H9 (cell line): Measurements from ENCODE around the gene TEKT3. TPM values are rescaled to one million over a fixed set of nuclear protein-coding genes. Genes with fewer than 3 reads are reported as not detected.

Experiments
- DNase-seq: peaks from one replicate; pipeline ENCODE4 v3.0.0-alpha.2; 2017
- H2AFZ ChIP-seq: one replicate; pipeline ENCODE4 v1.6.1; 2013; ENCODE audit warnings: mild to moderate bottlenecking, low read length, control low read depth, moderate library complexity
- H2AK5ac ChIP-seq: 2 replicates; pipeline ENCODE4 v1.6.1; 2013; ENCODE audit warnings: low read length, control low read depth, mixed read lengths; ENCODE audit not compliant: insufficient read length
- H2BK120ac ChIP-seq: one replicate; pipeline ENCODE4 v1.6.1; 2013; ENCODE audit warnings: low read depth, mild to moderate bottlenecking, low read length, control low read depth, inconsistent platforms; ENCODE audit not compliant: poor library complexity, severe bottlenecking
- H2BK12ac ChIP-seq: 2 replicates; pipeline ENCODE4 v1.6.1; 2013; ENCODE audit warnings: low read length, control low read depth, mixed read lengths, low read depth; ENCODE audit not compliant: insufficient read length
- H2BK15ac ChIP-seq: 2 replicates; pipeline ENCODE4 v1.6.1; 2013; ENCODE audit warnings: low read depth, low read length, control low read depth
- H2BK20ac ChIP-seq: one replicate; pipeline ENCODE4 v1.6.1; 2013; ENCODE audit warnings: low read depth, mild to moderate bottlenecking, low read length, control low read depth, inconsistent platforms; ENCODE audit not compliant: poor library complexity, severe bottlenecking
- H2BK5ac ChIP-seq: 2 replicates; pipeline ENCODE4 v1.6.1; 2013; ENCODE audit warnings: low read length, control low read depth, mixed read lengths; ENCODE audit not compliant: insufficient read length
- H3K14ac ChIP-seq: 2 replicates; pipeline ENCODE4 v1.6.1; 2013; ENCODE audit warnings: low read length, control low read depth; ENCODE audit not compliant: insufficient read depth
- H3K18ac ChIP-seq: 2 replicates; pipeline ENCODE4 v1.6.1; 2013; ENCODE audit warnings: low read depth, mild to moderate bottlenecking, mixed read lengths, low read length, control low read depth; ENCODE audit not compliant: insufficient read length
- H3K23ac ChIP-seq: 2 replicates; pipeline ENCODE4 v1.6.1; 2013; ENCODE audit warnings: low read length, control low read depth, mixed read lengths, low read depth; ENCODE audit not compliant: insufficient read length
- H3K23me2 ChIP-seq: 2 replicates; pipeline ENCODE4 v1.6.1; 2013; ENCODE audit warnings: low read depth, mild to moderate bottlenecking, mixed read lengths, low read length, control low read depth; ENCODE audit not compliant: insufficient read length, poor library complexity, severe bottlenecking
- H3K27ac ChIP-seq: 2 replicates; pipeline ENCODE4 v1.5.1; 2013; ENCODE audit warnings: low read length, control low read depth, mixed read lengths, low read depth; ENCODE audit not compliant: insufficient read length
- H3K27me3 ChIP-seq: 2 replicates; pipeline ENCODE4 v1.6.1; 2013; ENCODE audit warnings: low read length, control low read depth, inconsistent platforms; ENCODE audit not compliant: insufficient read depth
- H3K4ac ChIP-seq: 2 replicates; pipeline ENCODE4 v1.6.1; 2013; ENCODE audit warnings: low read depth, mild to moderate bottlenecking, control low read depth, inconsistent platforms, low read length, moderate library complexity
- H3K4me1 ChIP-seq: 2 replicates; pipeline ENCODE4 v1.6.1; 2013; ENCODE audit warnings: low read length, control low read depth, inconsistent platforms; ENCODE audit not compliant: insufficient read depth
- H3K4me2 ChIP-seq: 2 replicates; pipeline ENCODE4 v1.6.1; 2013; ENCODE audit warnings: low read length, control low read depth, mixed read lengths; ENCODE audit not compliant: insufficient read length, insufficient read depth
- H3K56ac ChIP-seq: 2 replicates; pipeline ENCODE4 v1.6.1; 2013; ENCODE audit warnings: low read depth, mild to moderate bottlenecking, mixed read lengths, low read length, control low read depth; ENCODE audit not compliant: insufficient read length
- H3K79me1 ChIP-seq: 2 replicates; pipeline ENCODE4 v1.6.1; 2013; ENCODE audit warnings: low read depth, mild to moderate bottlenecking, moderate library complexity, low read length, control low read depth, inconsistent platforms; ENCODE audit not compliant: insufficient read depth, poor library complexity, severe bottlenecking
- H3K79me2 ChIP-seq: 2 replicates; pipeline ENCODE4 v1.6.1; 2013; ENCODE audit warnings: low read length, control low read depth, inconsistent platforms; ENCODE audit not compliant: insufficient read depth
- H3K9ac ChIP-seq: 2 replicates; pipeline ENCODE4 v1.6.1; 2013; ENCODE audit warnings: low read length, control low read depth, mixed read lengths; ENCODE audit not compliant: insufficient read length; ENCODE audit errors: extremely low read depth
- H3K9me3 ChIP-seq: one replicate; pipeline ENCODE4 v1.6.1; 2013; ENCODE audit warnings: low read depth, low read length, inconsistent platforms; ENCODE audit not compliant: control insufficient read depth
- H3T11ph ChIP-seq: one replicate; pipeline ENCODE4 v1.6.1; 2013; ENCODE audit warnings: mild to moderate bottlenecking, low read length, control low read depth, inconsistent platforms
- H4K20me1 ChIP-seq: one replicate; pipeline ENCODE4 v1.6.1; 2013; ENCODE audit not compliant: control insufficient read depth, insufficient read length, insufficient read depth
- H4K5ac ChIP-seq: 2 replicates; pipeline ENCODE4 v1.6.1; 2013; ENCODE audit warnings: low read depth, mild to moderate bottlenecking, mixed read lengths, low read length, control low read depth; ENCODE audit not compliant: insufficient read length
- H4K8ac ChIP-seq: replicated peaks from 2 replicates; pipeline ENCODE4 v1.6.1; 2013; ENCODE audit warnings: low read length, control low read depth, mixed read lengths, low read depth; ENCODE audit not compliant: insufficient read length
- H4K91ac ChIP-seq: 2 replicates; pipeline ENCODE4 v1.6.1; 2013; ENCODE audit warnings: low read depth, mild to moderate bottlenecking, moderate library complexity, mixed read lengths, low read length, control low read depth; ENCODE audit not compliant: insufficient read length
- H3K27ac Mint-ChIP-seq, 3 experiments: 2 replicates in 2 of 3; 3 replicates in 1 of 3; pipeline ENCODE4 v1.8.0; 2020 to 2021; ENCODE audit warnings: mixed read lengths in 3 of 3, mild to moderate bottlenecking in 1 of 3, moderate library complexity in 1 of 3
- H3K27me3 Mint-ChIP-seq: 2 replicates; pipeline ENCODE4 v1.8.0; 2021; ENCODE audit warnings: low read depth, mild to moderate bottlenecking, moderate library complexity, mixed read lengths
- H3K36me3 Mint-ChIP-seq, 3 experiments: 2 replicates in 2 of 3; 3 replicates in 1 of 3; pipeline ENCODE4 v1.8.0; 2020 to 2021; ENCODE audit warnings: low read depth in 3 of 3, mixed read lengths in 3 of 3; ENCODE audit not compliant: insufficient read depth in 1 of 3
- H3K4me1 Mint-ChIP-seq, 2 experiments: 2 replicates each; pipeline ENCODE4 v1.8.0; 2020; ENCODE audit warnings: mixed read lengths in 2 of 2
- H3K4me3 Mint-ChIP-seq, 2 experiments: 2 replicates in 1 of 2; 3 replicates in 1 of 2; pipeline ENCODE4 v1.8.0; 2020 to 2021; ENCODE audit warnings: mild to moderate bottlenecking in 2 of 2, mixed read lengths in 2 of 2, moderate library complexity in 1 of 2
- H3K9me3 Mint-ChIP-seq, 2 experiments: 2 replicates in 1 of 2; 3 replicates in 1 of 2; pipeline ENCODE4 v1.8.0; 2020; ENCODE audit warnings: mild to moderate bottlenecking in 2 of 2, mixed read lengths in 2 of 2, moderate library complexity in 1 of 2
- CTCF ChIP-seq: fragments of 200-600 bp; sonication (generic); conservative IDR thresholded peaks from 3 replicates; pipeline ENCODE4 v1.8.0; 2021; ENCODE audit warnings: antibody characterized with exemption, mild to moderate bottlenecking
- WGBS: extraction: QIAGEN DNeasy Blood & Tissue Kit; methylation state at CpG from one replicate; pipeline ENCODE4 v1.1.7; 2013; ENCODE audit warnings: missing lambda C conversion rate, low lambda C conversion rate, mixed read lengths; ENCODE audit not compliant: insufficient read length; ENCODE audit errors: extremely low coverage; 5-methylcytosine and 5-hydroxymethylcytosine counted together
- total RNA-seq: library from RNA; stranded (reverse); gene quantifications from 2 replicates; pipeline ENCODE4 v1.2.1, GENCODE V29; 2021

Gene TEKT3
- total RNA-seq, 1 experiment from 2014 or later, result 0.42 TPM

GRCh38 chr17:15284537-15284936, 56.9 kb downstream of the TEKT3 start:
- no peak overlapping the region for H2AK5ac ChIP-seq
- H3K4me1 ChIP-seq, result no peaks in the 10 kb centered on the region
- H3K79me2 ChIP-seq, result no peaks in the 10 kb centered on the region
- no peak for TF ChIP-seq CTCF
- no peak overlapping the region for H2BK15ac ChIP-seq
- H3K9ac ChIP-seq, result no peak overlapping the region
- H2BK12ac ChIP-seq, result no peak overlapping the region
- H3K27me3 Mint-ChIP-seq, result peaks cover 13% of the 10 kb centered on the region
- no peaks in the 10 kb centered on the region for H3K4me1 Mint-ChIP-seq
- H3K14ac ChIP-seq, result no peak overlapping the region
- no peaks in the 10 kb centered on the region for H3K9me3 Mint-ChIP-seq
- no peaks in the 10 kb centered on the region for H3K9me3 ChIP-seq
- no peaks in the 10 kb centered on the region for H3K79me1 ChIP-seq
- H3K18ac ChIP-seq, result no peak overlapping the region
- H3K4me2 ChIP-seq, result no peak overlapping the region
- no peak overlapping the region for H3T11ph ChIP-seq
- H3K36me3 Mint-ChIP-seq, result no peaks in the 10 kb centered on the region
- no CpG with 5 or more reads among the region's 2 CpGs for WGBS
- no peak overlapping the region for H3K56ac ChIP-seq
- no peak overlapping the region for H3K23ac ChIP-seq
- H2AFZ ChIP-seq, result no peak overlapping the region
- H4K8ac ChIP-seq, result no peak overlapping the region
- no peak overlapping the region for H4K91ac ChIP-seq
- no peak overlapping the region for H2BK120ac ChIP-seq
- H3K23me2 ChIP-seq, result no peaks in the 10 kb centered on the region
- H3K27ac Mint-ChIP-seq, result no peak overlapping the region
- no peaks in the 10 kb centered on the region for H4K20me1 ChIP-seq
- H2BK5ac ChIP-seq, result no peak overlapping the region
- no peaks in the 10 kb centered on the region for H3K27me3 ChIP-seq
- no peak overlapping the region for H3K4ac ChIP-seq
- no peak overlapping the region for H4K5ac ChIP-seq
- H2BK20ac ChIP-seq, result no peak overlapping the region
- no peak overlapping the region for H3K4me3 Mint-ChIP-seq
- H3K27ac ChIP-seq, result no peak overlapping the region
- DNase-seq, result no peak
